Esophagus squamous epithelium (tissue), 5 donors: ENCODE results near the gene RBM47. TPM values are rescaled to one million over a fixed set of nuclear protein-coding genes. Genes with fewer than 3 reads are reported as not detected.

ENCODE experiments used
- DNase-seq: peaks from one replicate; lab custom pipeline; 2025; lab: John Stamatoyannopoulos, UW
- H3K27ac ChIP-seq, 4 donors: fragments of 200-600 bp; sonication (generic); one replicate each; pipeline ENCODE4 v1.5.1; 2016 to 2019; ENCODE audit warnings: mild to moderate bottlenecking in 1 of 4
- H3K27me3 ChIP-seq, 4 donors: fragments of 200-600 bp; sonication (generic); 1 replicate in 3 of 4; 2 replicates in 1 of 4; pipeline versions ENCODE4 v1.5.1 to v1.6.0; 2017 to 2021; ENCODE audit warnings: antibody characterized with exemption in 1 of 4
- H3K36me3 ChIP-seq, 3 donors: fragments of 200-600 bp; sonication (generic); one replicate each; pipeline ENCODE4 v1.5.1; 2016 to 2019
- H3K4me1 ChIP-seq, 3 donors: fragments of 200-600 bp; sonication (generic); one replicate each; pipeline ENCODE4 v1.5.1; 2017 to 2019
- H3K4me3 ChIP-seq, 4 donors: fragments of 200-600 bp; sonication (generic); 1 replicate in 3 of 4; 2 replicates in 1 of 4; pipeline ENCODE4 v1.5.1; 2016 to 2019; ENCODE audit warnings: mild to moderate bottlenecking in 2 of 4, moderate library complexity in 1 of 4
- H3K9me3 ChIP-seq, 3 donors: fragments of 200-600 bp; sonication (generic); one replicate each; pipeline ENCODE4 v1.5.1; 2016 to 2019
- CTCF ChIP-seq, 6 experiments: fragments of 450-650 bp in 4 of 6; fragments of 200-600 bp in 2 of 6; sonication (generic) in 2 of 6; IDR thresholded peaks; one replicate each; pipeline ENCODE4 v1.5.1; 2016 to 2019; ENCODE audit warnings: antibody characterized with exemption in 6 of 6, mild to moderate bottlenecking in 4 of 6, moderate library complexity in 4 of 6
- POLR2A ChIP-seq, 4 donors: fragments of 450-650 bp; IDR thresholded peaks; one replicate each; pipeline ENCODE4 v1.6.1; 2017; ENCODE audit warnings: antibody characterized with exemption in 4 of 4, mild to moderate bottlenecking in 4 of 4, moderate library complexity in 3 of 4
- WGBS, 2 donors: methylation state at CpG; one replicate each; pipeline ENCODE4 v1.1.5; 2018; 5-methylcytosine and 5-hydroxymethylcytosine counted together
- intact Hi-C: fragments of 100-400 bp; cut with DNase I; formaldehyde crosslinking; loops from one replicate; pipeline ENCODE4 v1.15.0; 2022
- total RNA-seq, 4 donors: library from RNA; depleted of rRNA; stranded (reverse); fragments of >200 nt; gene quantifications; one replicate each; pipeline ENCODE4 v1.1.0, GENCODE V29; 2016
- donor health status: DM: yes; HTN: yes; CAD: no.

The RBM47 gene
- total RNA-seq, 4 donors from 2014 or later, result 94.6 to 197 (median 125) TPM

DNA sequence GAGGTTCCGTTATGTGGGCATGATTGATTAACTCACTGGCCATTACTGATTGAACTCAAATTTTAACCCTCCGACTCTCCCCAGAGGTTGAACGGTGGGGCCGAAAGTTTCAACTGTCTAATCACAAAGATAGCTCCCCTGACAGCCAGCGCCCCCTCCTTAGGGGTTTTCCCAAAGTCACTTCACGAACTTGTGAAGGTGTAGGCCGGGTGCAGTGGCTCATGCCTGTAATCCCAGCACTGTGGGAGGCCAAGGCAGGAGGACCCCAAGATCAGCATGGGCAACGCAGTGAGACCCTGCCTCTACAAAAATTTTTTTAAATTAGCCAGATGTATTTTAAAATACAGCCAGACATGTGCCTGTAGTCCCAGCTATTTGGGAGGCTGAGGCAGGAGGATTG lies 39.8 kb upstream of the RBM47 start:
- intact Hi-C loops, result no loop called here
- no peak for DNase-seq
- WGBS, 2 donors, result 85 to 92% methylated on average over 2 to 8 of the region's 8 CpGs

GRCh38 chr4:40665842-40666241 lies 36.2 kb upstream of the RBM47 start:
- Histone ChIP-seq H3K27me3 (no peaks in the 10 kb centered on the region), H3K4me1 (peaks cover 0 to 16% (median 4%) of the 10 kb centered on the region in 3 donors), H3K9me3 (no peaks in the 10 kb centered on the region), H3K36me3 (no peaks in the 10 kb centered on the region), H3K27ac (no peak overlapping the region), H3K4me3 (no peak overlapping the region)
- TF ChIP-seq POLR2A (IDR thresholded peaks at IDR 0.05), result no peak
- no peak for TF ChIP-seq CTCF (IDR thresholded peaks at IDR 0.05)
- no peak for DNase-seq
- intact Hi-C loops, result no loop called here

More for the DNA sequence above, 39.8 kb upstream of the RBM47 start:
- Histone ChIP-seq H3K27me3 (no peaks in the 10 kb centered on the region), H3K4me1 (peaks cover 8 to 23% (median 15%) of the 10 kb centered on the region in 3 donors), H3K9me3 (no peaks in the 10 kb centered on the region), H3K4me3 (no peak overlapping the region), H3K36me3 (no peaks in the 10 kb centered on the region), H3K27ac (no peak overlapping the region)
- TF ChIP-seq CTCF (IDR thresholded peaks at IDR 0.05), result no peak
- TF ChIP-seq POLR2A (IDR thresholded peaks at IDR 0.05), result no peak

DNA sequence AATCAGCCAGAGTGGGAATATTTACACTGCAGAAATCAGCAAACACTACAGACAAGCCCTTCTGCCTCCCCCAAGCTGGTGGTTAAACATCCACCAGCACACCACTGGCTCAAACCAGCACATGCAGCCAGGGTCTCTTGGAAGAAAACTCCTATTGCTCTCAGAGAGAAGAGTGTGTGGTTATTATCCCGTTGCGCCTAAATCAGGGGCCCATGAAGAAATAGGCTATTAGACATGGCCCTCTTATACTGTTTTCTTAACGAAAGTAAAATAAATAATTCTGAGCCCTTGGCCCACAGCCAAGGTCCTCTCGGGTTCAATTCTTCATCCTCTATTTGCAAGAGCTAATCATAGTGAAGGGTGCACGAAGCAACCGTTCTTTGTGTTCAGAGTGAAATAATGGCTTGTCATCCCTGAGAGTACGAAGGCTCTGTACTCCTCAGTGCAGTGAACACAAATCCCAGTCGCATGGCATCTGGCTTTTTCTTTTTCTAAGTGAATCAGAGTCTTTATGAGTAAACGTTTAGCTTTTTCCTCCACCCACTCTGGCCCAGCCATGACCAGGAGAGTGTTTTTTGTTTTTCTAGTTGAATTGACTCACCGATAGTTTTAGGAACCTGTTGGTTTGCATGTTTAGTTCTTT lies 33.4 kb upstream of the RBM47 start:
- TF ChIP-seq POLR2A (IDR thresholded peaks at IDR 0.05) (no peak), CTCF (IDR thresholded peaks at IDR 0.05) (no peak)
- Histone ChIP-seq H3K27ac (peak overlapping the region; percentile 40 to 71 (median 65)), H3K4me1 (peaks cover 0 to 16% (median 4%) of the 10 kb centered on the region in 3 donors), H3K9me3 (no peaks in the 10 kb centered on the region), H3K4me3 (no peak overlapping the region), H3K27me3 (no peaks in the 10 kb centered on the region), H3K36me3 (no peaks in the 10 kb centered on the region)
- intact Hi-C loops, result no loop called here
- WGBS, 2 donors, result 19 to 29% methylated on average over 9 to 10 of the region's 10 CpGs
- no peak for DNase-seq

- Histone ChIP-seq H3K36me3 (no peaks in the 10 kb centered on the region), H3K4me3 (no peak overlapping the region), H3K27me3 (no peaks in the 10 kb centered on the region), H3K9me3 (no peaks in the 10 kb centered on the region), H3K27ac (no peak overlapping the region), H3K4me1 (peaks cover 0 to 16% (median 4%) of the 10 kb centered on the region in 3 donors)
- DNase-seq, result no peak
- intact Hi-C loops, result no loop called here
- TF ChIP-seq POLR2A (IDR thresholded peaks at IDR 0.05) (no peak), CTCF (IDR thresholded peaks at IDR 0.05) (no peak)
- WGBS, 2 donors, result 94 to 96% methylated on average over 4 of the region's 4 CpGs
Measured at GRCh38 chr4:40661803-40662202, 32.1 kb upstream of the RBM47 start.

DNA sequence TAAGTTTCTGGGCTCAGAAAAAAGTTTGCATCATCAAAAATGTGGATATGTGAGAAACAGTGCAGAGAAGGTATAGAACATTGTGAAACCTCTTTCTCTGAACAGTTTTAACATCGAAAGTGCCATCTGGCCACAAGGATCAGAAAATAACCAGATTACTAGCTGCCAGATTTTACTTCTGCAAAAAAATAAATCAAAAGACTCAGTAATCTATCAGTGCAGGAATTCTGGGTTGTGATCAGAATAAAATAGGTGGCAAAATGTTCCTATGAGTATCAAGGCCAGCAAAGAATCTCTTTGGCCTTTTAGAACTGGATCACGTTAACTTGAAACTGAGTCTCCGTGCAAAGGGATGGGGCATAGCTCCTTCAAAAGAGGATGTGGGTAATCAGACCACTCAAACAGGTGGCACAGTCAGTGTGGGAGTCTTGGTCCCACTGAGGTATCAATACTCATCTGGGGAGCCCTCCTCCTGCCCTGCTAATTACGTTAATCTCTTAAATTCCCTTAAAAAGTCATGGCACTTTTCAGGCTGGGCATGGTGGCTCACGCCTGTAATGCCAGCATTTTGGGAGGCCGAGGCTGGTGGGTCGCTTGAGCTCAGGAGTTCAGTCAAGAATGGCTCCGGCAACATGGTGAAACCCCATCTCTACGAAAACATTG lies 26.7 kb upstream of the RBM47 start:
- H3K4me1 ChIP-seq, result peaks cover 3 to 12% (median 4%) of the 10 kb centered on the region in 3 donors
- WGBS, 2 donors, result 72 to 87% methylated on average over 6 to 7 of the region's 9 CpGs
- H3K36me3 ChIP-seq, result no peaks in the 10 kb centered on the region
- TF ChIP-seq CTCF (IDR thresholded peaks at IDR 0.05) (no peak), POLR2A (IDR thresholded peaks at IDR 0.05) (no peak)
- no peak overlapping the region for H3K4me3 ChIP-seq
- no peak for DNase-seq
- intact Hi-C loops, result no loop called here
- H3K27ac ChIP-seq, result no peak overlapping the region
- H3K27me3 ChIP-seq, result no peaks in the 10 kb centered on the region
- H3K9me3 ChIP-seq, result no peaks in the 10 kb centered on the region
